VCaP (cell line): ENCODE results near the gene MACROD2.

ENCODE experiments used
- H3K27ac ChIP-seq: fragments of 450-650 bp; 2 replicates; pipeline ENCODE4 v1.5.1; 2017
- TF ChIP-seq, protein P1 (sequence below): fragments of 450-650 bp; conservative IDR thresholded peaks from 2 replicates; pipeline ENCODE4 v1.5.1; 2017; ENCODE audit warnings: mild to moderate bottlenecking, moderate library complexity

Gene MACROD2

DNA sequence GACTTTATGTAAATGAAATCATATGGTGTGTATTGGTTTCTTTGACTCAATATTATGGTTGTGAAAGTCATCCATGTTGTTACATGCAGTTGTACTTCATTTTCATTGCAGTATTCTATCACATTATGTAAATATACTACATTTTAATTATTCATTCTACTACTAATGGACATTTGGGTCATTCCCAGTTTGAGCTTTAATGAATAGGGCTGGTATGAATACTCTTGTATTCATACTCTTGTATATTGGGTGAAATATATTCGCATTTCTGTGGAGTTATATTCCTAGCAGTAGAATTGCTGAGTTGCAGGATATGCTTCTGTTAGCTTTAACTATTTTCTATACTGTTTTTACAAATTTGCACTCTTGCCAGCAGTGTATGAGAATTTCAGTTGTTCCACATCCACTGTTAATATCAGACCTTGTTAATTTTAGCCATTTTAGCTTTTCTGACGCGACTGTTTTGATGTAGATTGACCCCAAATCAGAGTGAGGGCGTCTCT lies 1633.6 kb downstream of the MACROD2 start:
- TF ChIP-seq, protein P1, sequence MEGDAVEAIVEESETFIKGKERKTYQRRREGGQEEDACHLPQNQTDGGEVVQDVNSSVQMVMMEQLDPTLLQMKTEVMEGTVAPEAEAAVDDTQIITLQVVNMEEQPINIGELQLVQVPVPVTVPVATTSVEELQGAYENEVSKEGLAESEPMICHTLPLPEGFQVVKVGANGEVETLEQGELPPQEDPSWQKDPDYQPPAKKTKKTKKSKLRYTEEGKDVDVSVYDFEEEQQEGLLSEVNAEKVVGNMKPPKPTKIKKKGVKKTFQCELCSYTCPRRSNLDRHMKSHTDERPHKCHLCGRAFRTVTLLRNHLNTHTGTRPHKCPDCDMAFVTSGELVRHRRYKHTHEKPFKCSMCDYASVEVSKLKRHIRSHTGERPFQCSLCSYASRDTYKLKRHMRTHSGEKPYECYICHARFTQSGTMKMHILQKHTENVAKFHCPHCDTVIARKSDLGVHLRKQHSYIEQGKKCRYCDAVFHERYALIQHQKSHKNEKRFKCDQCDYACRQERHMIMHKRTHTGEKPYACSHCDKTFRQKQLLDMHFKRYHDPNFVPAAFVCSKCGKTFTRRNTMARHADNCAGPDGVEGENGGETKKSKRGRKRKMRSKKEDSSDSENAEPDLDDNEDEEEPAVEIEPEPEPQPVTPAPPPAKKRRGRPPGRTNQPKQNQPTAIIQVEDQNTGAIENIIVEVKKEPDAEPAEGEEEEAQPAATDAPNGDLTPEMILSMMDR, result no peak

GRCh38 chr20:15630360-15630759 lies 1635.0 kb downstream of the MACROD2 start:
- no peak overlapping the region for H3K27ac ChIP-seq
- TF ChIP-seq, protein P1, result no peak

More for the DNA sequence above, 1633.6 kb downstream of the MACROD2 start:
- no peak overlapping the region for H3K27ac ChIP-seq

DNA sequence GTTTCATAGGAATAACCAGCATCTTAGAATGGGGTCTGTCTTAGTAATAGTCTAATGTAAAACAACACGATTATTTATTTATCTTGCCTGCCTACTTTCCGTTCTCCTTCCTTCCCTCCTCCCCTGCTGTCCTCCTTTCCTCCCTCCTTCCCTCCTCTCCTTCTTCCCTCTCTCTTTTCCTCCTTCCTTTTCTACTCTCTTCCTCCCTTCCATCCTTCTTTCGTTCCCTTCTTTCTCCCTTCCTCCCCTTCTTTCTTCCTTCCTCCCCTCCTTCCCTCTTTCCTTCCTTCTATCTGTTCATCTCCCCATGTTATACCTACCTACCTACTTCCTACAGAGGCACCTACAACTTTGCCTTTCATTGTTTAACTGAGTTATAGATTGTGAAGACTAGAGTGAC lies 1637.4 kb downstream of the MACROD2 start:
- no peak overlapping the region for H3K27ac ChIP-seq

GRCh38 chr20:15634102-15634501 lies 1638.8 kb downstream of the MACROD2 start:
- TF ChIP-seq, protein P1, result no peak
- H3K27ac ChIP-seq, result no peak overlapping the region

More for the DNA sequence above, 1637.4 kb downstream of the MACROD2 start:
- TF ChIP-seq, protein P1, result no peak

- peak overlapping the region; percentile 46; the same call in 1 of the 2 replicates for H3K27ac ChIP-seq
Measured at GRCh38 chr20:15637546-15637945, 1642.2 kb downstream of the MACROD2 start.

GRCh38 chr20:15637950-15638754 lies 1642.8 kb downstream of the MACROD2 start:
- H3K27ac ChIP-seq, result peak overlapping the region; percentile 46
- TF ChIP-seq, protein P1, result no peak

More at GRCh38 chr20:15637546-15637945, 1642.2 kb downstream of the MACROD2 start:
- TF ChIP-seq, protein P1, result no peak

- H3K27ac ChIP-seq, result peak overlapping the region; percentile 46
- TF ChIP-seq, protein P1, result no peak
Measured at GRCh38 chr20:15638816-15639215, 1643.5 kb downstream of the MACROD2 start.
